ENCODE data around the gene WBP4. TPM values are rescaled to one million over a fixed set of nuclear protein-coding genes. Genes with fewer than 3 reads are reported as not detected.

Gene WBP4
- 8.5 to 11.1 TPM (median 9.8 TPM) in 5 replicates for total RNA-seq (2022; extraction: Qiagen RNA extraction)

GRCh38 chr13:41061075-41061913 lies at the start of gene WBP4:
TSS of gene WBP4 (plus strand) at chr13:41061509. CDS start at chr13:41061674, 165 bp downstream.

GRCh38 chr13:41019011-41019487 lies 42.3 kb upstream of the WBP4 start, which contains the start of gene ELF1:
TSS of gene ELF1 (minus strand) at chr13:41019316. CDS start at chr13:40982054, 37,262 bp downstream.

GRCh38 chr13:41132512-41133152 lies 71.3 kb downstream of the WBP4 start, which contains the start of gene KBTBD6:
TSS of gene KBTBD6 (minus strand) at chr13:41132802. CDS start at chr13:41132511, 291 bp downstream.

Other genes starting within 250 kb of the WBP4 start
- 38.7 to 54.5 TPM (median 47.0 TPM) in 5 replicates for gene ELF1, start 42.2 kb upstream of the WBP4 start, total RNA-seq (2022; extraction: Qiagen RNA extraction)
- 4.6 to 6.4 TPM (median 5.3 TPM) in 5 replicates for gene KBTBD6, start 71.3 kb downstream of the WBP4 start, total RNA-seq (2022; extraction: Qiagen RNA extraction)
- gene KBTBD7, start 133.1 kb downstream of the WBP4 start, total RNA-seq (2022; extraction: Qiagen RNA extraction): 2.1 to 3.1 TPM (median 2.9 TPM) in 5 replicates
- gene MTRF1, start 202.1 kb downstream of the WBP4 start, total RNA-seq (2022; extraction: Qiagen RNA extraction): 3.9 to 5.5 TPM (median 5.1 TPM) in 5 replicates
- 6.4 to 8.6 TPM (median 6.9 TPM) in 5 replicates for gene NAA16, start 249.8 kb downstream of the WBP4 start, total RNA-seq (2022; extraction: Qiagen RNA extraction)

All from A549 treated with dexamethasone at 1 μM for 4 hours (cell line).